Upper lobe of left lung (tissue), 6 donors: ENCODE results near the gene VPS33B. TPM values are rescaled to one million over a fixed set of nuclear protein-coding genes. Genes with fewer than 3 reads are reported as not detected.

Experiments
- ATAC-seq, 2 donors: fragments of 200-7000 bp; cut with Tn5 transposase; one replicate each; pipeline ENCODE4 v1.9.1; 2022; ENCODE audit warnings: mild to moderate bottlenecking in 2 of 2, moderate library complexity in 2 of 2; ENCODE audit not compliant: low FRiP score in 2 of 2
- DNase-seq, 2 donors: peaks; one replicate each; pipeline ENCODE4 v3.0.0-alpha.2; 2019 to 2020
- H3K27ac ChIP-seq, 4 donors: fragments of 200-600 bp; sonication (generic); one replicate each; pipeline ENCODE4 v1.5.1; 2016 to 2019
- H3K27me3 ChIP-seq, 4 donors: fragments of 200-600 bp; sonication (generic); one replicate each; pipeline ENCODE4 v1.5.1; 2017 to 2019
- H3K36me3 ChIP-seq, 4 donors: fragments of 200-600 bp; sonication (generic); one replicate each; pipeline ENCODE4 v1.5.1; 2016 to 2019
- H3K4me1 ChIP-seq, 4 donors: fragments of 200-600 bp; sonication (generic); one replicate each; pipeline ENCODE4 v1.5.1; 2018 to 2019
- H3K4me3 ChIP-seq, 4 donors: fragments of 200-600 bp; sonication (generic); one replicate each; pipeline ENCODE4 v1.5.1; 2017 to 2019; ENCODE audit warnings: mild to moderate bottlenecking in 2 of 4, moderate library complexity in 1 of 4
- H3K9me3 ChIP-seq, 4 donors: fragments of 200-600 bp; sonication (generic); one replicate each; pipeline ENCODE4 v1.5.1; 2018 to 2019
- EP300 ChIP-seq, 4 donors: sonication (generic); formaldehyde crosslinking; IDR thresholded peaks; one replicate each; pipeline ENCODE4 v1.5.1; 2017; ENCODE audit warnings: antibody characterized with exemption in 4 of 4, control low read depth in 2 of 4
- POLR2A ChIP-seq, 4 donors: fragments of 450-650 bp; IDR thresholded peaks; one replicate each; pipeline ENCODE4 v1.5.1; 2016 to 2017; ENCODE audit warnings: antibody characterized with exemption in 4 of 4, mild to moderate bottlenecking in 2 of 4
- POLR2AphosphoS5 ChIP-seq, 2 donors: sonication (generic); formaldehyde crosslinking; IDR thresholded peaks; one replicate each; pipeline ENCODE4 v1.5.1; 2017; ENCODE audit warnings: antibody characterized with exemption in 2 of 2
- WGBS, 2 donors: methylation state at CpG; one replicate each; pipeline ENCODE4 v1.1.5; 2017 to 2018; 5-methylcytosine and 5-hydroxymethylcytosine counted together
- total RNA-seq, 6 donors: library from RNA; depleted of rRNA in 4 of 6; stranded (reverse); fragments of >200 nt in 4 of 6; gene quantifications; one replicate each; pipeline versions ENCODE4 v1.1.0 to v1.2.1, GENCODE V29; 2016 to 2021
- TF ChIP-seq, protein P1 (sequence below), 6 experiments: fragments of 450-650 bp in 4 of 6; fragments of 200-600 bp in 2 of 6; sonication (generic) in 2 of 6; IDR thresholded peaks; one replicate each; pipeline ENCODE4 v1.5.1; 2016 to 2019; ENCODE audit warnings: antibody characterized with exemption in 6 of 6
- donor health status: DM: no; HTN: no; CAD: no; lungs with moderate emphysema.
- donor health status: DM: no; HTN: yes; CAD: no; lungs with severe emphysema.

The VPS33B gene
- total RNA-seq, 6 donors from 2014 or later: 9.2 to 20.2 (median 14.8) TPM

DNA sequence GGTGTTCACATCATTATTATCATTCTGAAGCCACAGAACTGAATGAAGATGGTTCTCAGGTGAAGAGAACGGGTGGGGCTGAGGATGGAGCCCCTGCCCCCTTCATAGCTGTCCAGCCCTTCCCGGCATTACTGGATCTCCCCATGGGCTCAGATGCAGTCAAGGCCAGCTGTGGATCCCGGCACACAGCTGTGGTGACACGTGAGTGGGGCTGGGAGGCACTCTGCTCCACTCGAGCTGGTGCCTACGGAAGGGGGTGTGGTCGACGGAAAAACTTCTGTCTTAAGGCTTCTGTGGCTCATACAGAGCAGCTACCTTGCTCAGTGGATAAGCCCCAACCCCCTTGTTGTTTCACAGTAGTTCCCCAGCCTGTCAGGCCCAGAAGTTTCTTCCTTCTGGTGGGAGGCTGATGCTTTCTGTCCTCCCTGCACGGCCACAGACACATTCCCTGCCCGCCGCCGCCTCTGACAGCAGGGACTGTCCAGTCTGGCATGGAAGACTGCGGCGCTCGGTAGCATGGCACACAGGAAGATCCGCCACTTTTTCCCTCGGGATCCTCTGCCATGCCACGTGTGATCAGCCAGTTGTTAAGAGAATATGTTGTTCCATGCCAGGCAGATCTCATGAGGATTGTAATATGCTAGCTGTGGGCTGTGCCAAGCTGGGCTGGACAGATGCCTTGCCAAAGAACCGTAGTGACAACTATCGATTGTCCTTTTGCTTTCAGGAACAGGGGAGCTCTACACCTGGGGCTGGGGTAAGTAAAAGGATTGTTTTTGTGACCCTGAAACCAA is 61.9 kb downstream of the VPS33B start:
- ATAC-seq (no peak), DNase-seq (peak in 1 of 2 donors; percentile 49)
- H3K27ac ChIP-seq: no peak overlapping the region
- H3K4me3 ChIP-seq: no peak overlapping the region
- no peaks in the 10 kb centered on the region for H3K9me3 ChIP-seq
- H3K4me1 ChIP-seq: peaks cover 17 to 24% (median 18%) of the 10 kb centered on the region in 4 donors
- H3K27me3 ChIP-seq: no peaks in the 10 kb centered on the region
- 86 to 87% methylated on average over 19 of the region's 20 CpGs for WGBS, 2 donors
- H3K36me3 ChIP-seq: peaks cover 0 to 29% (median 16%) of the 10 kb centered on the region in 4 donors
- TF ChIP-seq POLR2AphosphoS5 (IDR thresholded peaks at IDR 0.05): no peak
- TF ChIP-seq, protein P1, sequence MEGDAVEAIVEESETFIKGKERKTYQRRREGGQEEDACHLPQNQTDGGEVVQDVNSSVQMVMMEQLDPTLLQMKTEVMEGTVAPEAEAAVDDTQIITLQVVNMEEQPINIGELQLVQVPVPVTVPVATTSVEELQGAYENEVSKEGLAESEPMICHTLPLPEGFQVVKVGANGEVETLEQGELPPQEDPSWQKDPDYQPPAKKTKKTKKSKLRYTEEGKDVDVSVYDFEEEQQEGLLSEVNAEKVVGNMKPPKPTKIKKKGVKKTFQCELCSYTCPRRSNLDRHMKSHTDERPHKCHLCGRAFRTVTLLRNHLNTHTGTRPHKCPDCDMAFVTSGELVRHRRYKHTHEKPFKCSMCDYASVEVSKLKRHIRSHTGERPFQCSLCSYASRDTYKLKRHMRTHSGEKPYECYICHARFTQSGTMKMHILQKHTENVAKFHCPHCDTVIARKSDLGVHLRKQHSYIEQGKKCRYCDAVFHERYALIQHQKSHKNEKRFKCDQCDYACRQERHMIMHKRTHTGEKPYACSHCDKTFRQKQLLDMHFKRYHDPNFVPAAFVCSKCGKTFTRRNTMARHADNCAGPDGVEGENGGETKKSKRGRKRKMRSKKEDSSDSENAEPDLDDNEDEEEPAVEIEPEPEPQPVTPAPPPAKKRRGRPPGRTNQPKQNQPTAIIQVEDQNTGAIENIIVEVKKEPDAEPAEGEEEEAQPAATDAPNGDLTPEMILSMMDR (IDR thresholded peaks at IDR 0.05): no peak
- TF ChIP-seq EP300 (IDR thresholded peaks at IDR 0.05): no peak

DNA sequence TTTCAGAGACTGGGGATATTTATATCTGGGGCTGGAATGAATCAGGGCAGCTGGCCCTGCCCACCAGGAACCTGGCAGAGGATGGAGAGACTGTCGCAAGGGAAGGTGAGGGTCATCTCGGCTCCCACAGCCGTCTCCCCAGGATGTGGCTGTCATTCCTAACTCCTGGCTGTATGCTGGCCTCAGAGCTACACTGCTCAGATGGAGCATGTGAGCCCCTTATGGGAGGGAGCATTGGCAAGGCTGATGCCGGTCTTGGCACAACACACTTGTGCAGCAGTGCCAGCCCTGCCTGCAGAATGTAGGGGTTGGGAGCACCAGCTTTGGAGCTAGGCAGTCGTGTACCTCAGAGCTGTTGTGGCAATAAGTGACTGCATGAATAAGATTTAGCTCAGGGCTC is 62.5 kb downstream of the VPS33B start:
- Histone ChIP-seq H3K27ac (no peak overlapping the region), H3K27me3 (no peaks in the 10 kb centered on the region), H3K9me3 (no peaks in the 10 kb centered on the region), H3K4me3 (no peak overlapping the region), H3K36me3 (peaks cover 0 to 28% (median 16%) of the 10 kb centered on the region in 4 donors), H3K4me1 (peaks cover 21 to 29% (median 22%) of the 10 kb centered on the region in 4 donors)
- ATAC-seq: no peak
- no peak for DNase-seq
- TF ChIP-seq EP300 (IDR thresholded peaks at IDR 0.05): no peak
- TF ChIP-seq, protein P1 (IDR thresholded peaks at IDR 0.05): no peak
- no peak for TF ChIP-seq POLR2A (IDR thresholded peaks at IDR 0.05)
- no peak for TF ChIP-seq POLR2AphosphoS5 (IDR thresholded peaks at IDR 0.05)
- 84 to 88% methylated on average over 1 to 5 of the region's 5 CpGs for WGBS, 2 donors

DNA sequence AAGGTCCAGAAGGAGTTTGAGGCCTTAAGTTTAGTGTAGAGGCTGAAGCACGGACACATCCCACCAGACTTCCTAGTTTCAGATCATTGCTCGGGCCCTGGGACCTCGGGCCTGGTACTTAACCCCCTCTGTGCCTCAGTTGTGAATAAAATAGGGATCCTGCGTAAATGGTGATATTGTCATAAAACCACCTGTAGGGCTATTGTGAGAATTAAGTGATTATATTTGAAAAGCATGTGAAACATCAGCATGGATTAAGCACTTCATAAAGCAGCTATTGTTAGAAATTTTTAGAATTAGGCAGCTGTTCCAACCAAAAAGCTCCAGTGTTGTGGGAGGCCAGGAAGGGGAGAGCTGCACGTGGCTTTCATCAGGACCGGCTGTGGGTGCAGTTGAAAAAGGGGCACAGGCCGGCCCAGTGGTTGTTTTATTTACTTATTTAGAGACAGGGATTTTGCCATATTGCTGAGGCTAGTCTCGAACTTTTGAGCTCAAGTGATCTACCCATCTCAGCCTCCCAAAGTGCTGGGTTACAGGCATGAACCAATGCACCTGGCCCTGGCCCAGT is 63.3 kb downstream of the VPS33B start:
- 86 to 92% methylated on average over 8 of the region's 8 CpGs for WGBS, 2 donors
- TF ChIP-seq, protein P1 (IDR thresholded peaks at IDR 0.05): no peak
- no peak for TF ChIP-seq POLR2AphosphoS5 (IDR thresholded peaks at IDR 0.05)
- DNase-seq: no peak

DNA sequence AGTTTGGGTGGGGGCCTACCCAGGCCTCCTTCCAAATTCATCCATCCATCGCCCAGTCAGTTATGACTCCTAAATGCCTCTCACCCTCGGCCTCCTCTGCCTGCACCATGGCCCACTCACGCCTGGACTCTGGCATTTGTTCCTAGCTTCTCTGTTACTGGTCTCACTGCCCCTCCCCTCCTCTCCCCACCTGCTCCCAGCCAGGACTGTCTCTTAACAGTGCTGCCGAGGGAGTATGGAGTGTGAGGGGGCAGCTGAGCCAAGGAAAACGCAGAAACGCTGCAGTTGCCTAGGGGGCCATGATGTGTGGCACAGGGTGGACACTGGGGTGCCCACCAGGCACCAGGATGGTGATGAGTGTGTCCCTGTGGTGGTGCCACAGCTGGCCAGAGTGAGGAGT is 64.6 kb downstream of the VPS33B start:
- Histone ChIP-seq H3K36me3 (peaks cover 0 to 39% (median 23%) of the 10 kb centered on the region in 4 donors), H3K9me3 (no peaks in the 10 kb centered on the region), H3K4me3 (peak overlapping the region in 2 of 4 donors; percentile 61 to 69), H3K4me1 (peaks cover 23 to 35% (median 25%) of the 10 kb centered on the region in 4 donors), H3K27me3 (no peaks in the 10 kb centered on the region), H3K27ac (no peak overlapping the region)
- DNase-seq (no peak), ATAC-seq (no peak)
- TF ChIP-seq EP300 (IDR thresholded peaks at IDR 0.05) (no peak), POLR2A (IDR thresholded peaks at IDR 0.05) (no peak), POLR2AphosphoS5 (IDR thresholded peaks at IDR 0.05) (no peak)
- TF ChIP-seq, protein P1 (IDR thresholded peaks at IDR 0.05): no peak
- 87 to 90% methylated on average over 6 of the region's 6 CpGs for WGBS, 2 donors

More for the DNA sequence above, 63.3 kb downstream of the VPS33B start:
- Histone ChIP-seq H3K27me3 (no peaks in the 10 kb centered on the region), H3K36me3 (peaks cover 0 to 28% (median 16%) of the 10 kb centered on the region in 4 donors), H3K9me3 (no peaks in the 10 kb centered on the region), H3K27ac (no peak overlapping the region), H3K4me1 (peaks cover 23 to 35% (median 25%) of the 10 kb centered on the region in 4 donors), H3K4me3 (no peak overlapping the region)
- ATAC-seq: no peak
